Activated CD4-positive, CD25-positive, alpha-beta regulatory T cell treated with anti-CD3 and anti-CD28 coated beads, Interleukin-2, amount 50 U/mL, for 72 hours (primary cell): Measurements from ENCODE around the gene RIPK3.
"Not testable (repeated sequence)": the region's sequence is repeated elsewhere in the genome, so short reads cannot be mapped to it uniquely, and the experiment has no call there.

Experiments used
- DNase-seq: peaks from one replicate; pipeline ENCODE4 v3.0.0; 2021

Gene RIPK3

GRCh38 chr14:24369463-24369862 lies 29.7 kb upstream of the RIPK3 start:
- no peak for DNase-seq

- DNase-seq = no peak
Measured at GRCh38 chr14:24368562-24369252, 28.9 kb upstream of the RIPK3 start.

- DNase-seq = no peak
Measured at GRCh38 chr14:24368212-24368561, 28.4 kb upstream of the RIPK3 start.

GRCh38 chr14:24367514-24368211 lies 27.9 kb upstream of the RIPK3 start, which contains the start of gene NFATC4:
NFATC4 (plus strand) TSS chr14:24368184; CDS start chr14:24368341, 157 bp downstream.
- DNase-seq = no peak

GRCh38 chr14:24366721-24367513 lies 27.1 kb upstream of the RIPK3 start:
- peak; percentile 36 for DNase-seq

- DNase-seq = no peak
Measured at GRCh38 chr14:24366413-24366720, 26.6 kb upstream of the RIPK3 start.

- DNase-seq = peak; percentile 45
Measured at GRCh38 chr14:24365600-24366412, 26.0 kb upstream of the RIPK3 start.

- no peak for DNase-seq
Measured at GRCh38 chr14:24364841-24365240, 25.1 kb upstream of the RIPK3 start.

GRCh38 chr14:24363401-24363800 lies 23.6 kb upstream of the RIPK3 start:
- DNase-seq = no peak

- no peak for DNase-seq
Measured at GRCh38 chr14:24362241-24362960, 22.6 kb upstream of the RIPK3 start.

GRCh38 chr14:24361326-24361725 lies 21.5 kb upstream of the RIPK3 start:
- no peak for DNase-seq

GRCh38 chr14:24360281-24360680 lies 20.5 kb upstream of the RIPK3 start:
- no peak for DNase-seq

GRCh38 chr14:24356208-24356607 lies 16.4 kb upstream of the RIPK3 start:
- no peak for DNase-seq

GRCh38 chr14:24355009-24355408 lies 15.2 kb upstream of the RIPK3 start:
- no peak for DNase-seq

GRCh38 chr14:24354482-24354825 lies 14.7 kb upstream of the RIPK3 start:
- not testable (repeated sequence) for DNase-seq

- DNase-seq = no peak
Measured at GRCh38 chr14:24353559-24354481, 14.0 kb upstream of the RIPK3 start.

- no peak for DNase-seq
Measured at GRCh38 chr14:24351517-24351916, 11.7 kb upstream of the RIPK3 start.

GRCh38 chr14:24349742-24350141 lies 10.0 kb upstream of the RIPK3 start:
- DNase-seq = no peak

GRCh38 chr14:24348186-24348585 lies 8.4 kb upstream of the RIPK3 start:
- no peak for DNase-seq

GRCh38 chr14:24347134-24347533 lies 7.3 kb upstream of the RIPK3 start:
- no peak for DNase-seq
